Transverse colon (tissue), 4 donors: ENCODE measurements around the gene MEGF11. TPM values are rescaled to one million over a fixed set of nuclear protein-coding genes. Genes with fewer than 3 reads are reported as not detected.

ENCODE experiments used
- DNase-seq: peaks from one replicate; pipeline ENCODE4 v3.0.0-alpha.2; 2019
- H3K27ac ChIP-seq, 4 donors: fragments of 200-600 bp; sonication (generic); 2 replicates each; pipeline ENCODE4 v1.5.1; 2016 to 2018; ENCODE audit warnings: inconsistent platforms in 4 of 4
- H3K27me3 ChIP-seq: fragments of 200-600 bp; sonication (generic); 2 replicates; pipeline ENCODE4 v1.5.1; 2017; ENCODE audit warnings: inconsistent platforms
- H3K36me3 ChIP-seq, 4 donors: fragments of 200-600 bp; sonication (generic); 2 replicates each; pipeline ENCODE4 v1.5.1; 2017 to 2019; ENCODE audit warnings: inconsistent platforms in 4 of 4
- H3K4me1 ChIP-seq, 4 donors: fragments of 200-600 bp; sonication (generic); 2 replicates each; pipeline ENCODE4 v1.5.1; 2017 to 2020; ENCODE audit warnings: inconsistent platforms in 4 of 4
- H3K4me3 ChIP-seq, 4 donors: fragments of 200-600 bp; sonication (generic); 1 replicate in 1 of 4; 2 replicates in 3 of 4; pipeline versions ENCODE4 v1.5.1 to v1.6.1; 2017 to 2019; ENCODE audit warnings: inconsistent platforms in 4 of 4
- H3K9me3 ChIP-seq, 2 donors: fragments of 200-600 bp; sonication (generic); 2 replicates each; pipeline ENCODE4 v1.5.1; 2017 to 2019; ENCODE audit warnings: inconsistent platforms in 2 of 2
- CTCF ChIP-seq, 5 experiments: fragments of 200-600 bp in 3 of 5; fragments of 450-650 bp in 2 of 5; sonication (generic) in 3 of 5; IDR thresholded peaks; 1 replicate in 2 of 5; 2 replicates in 3 of 5; pipeline ENCODE4 v1.5.1; 2016 to 2017; ENCODE audit warnings: antibody characterized with exemption in 5 of 5, inconsistent platforms in 3 of 5, mild to moderate bottlenecking in 2 of 5, moderate library complexity in 1 of 5
- EP300 ChIP-seq: sonication (generic); formaldehyde crosslinking; IDR thresholded peaks from one replicate; pipeline ENCODE4 v1.6.1; 2017; ENCODE audit warnings: antibody characterized with exemption, low read depth
- POLR2A ChIP-seq: fragments of 450-650 bp; IDR thresholded peaks from one replicate; pipeline ENCODE4 v1.6.1; 2016; ENCODE audit warnings: antibody characterized with exemption, mild to moderate bottlenecking, moderate library complexity
- POLR2AphosphoS5 ChIP-seq, 3 donors: sonication (generic); formaldehyde crosslinking; IDR thresholded peaks; one replicate each; pipeline ENCODE4 v1.6.1; 2016; ENCODE audit warnings: antibody characterized with exemption in 3 of 3
- WGBS, 2 donors: methylation state at CpG; one replicate each; pipeline ENCODE4 v1.1.5; 2018; ENCODE audit warnings: low coverage in 1 of 2; 5-methylcytosine and 5-hydroxymethylcytosine counted together
- in situ Hi-C, 4 donors: fragments of 200-750 bp; cut with MboI; loops; one replicate each; pipeline versions ENCODE4 v1.15.0 to v1.15.1; 2017; ENCODE audit warnings: low sequenced_read_pairs in 3 of 4, low pct_ligation_motif_present in 1 of 4, low pct_unique_long_range_greater_than_20kb in 1 of 4
- intact Hi-C: fragments of 100-400 bp; cut with DNase I; formaldehyde crosslinking; loops from one replicate; pipeline ENCODE4 v1.15.1; 2023; ENCODE audit warnings: low total_unique reads
- total RNA-seq, 4 donors: library from RNA; depleted of rRNA; stranded (reverse); fragments of >200 nt; gene quantifications; one replicate each; pipeline ENCODE4 v1.1.0, GENCODE V29; 2016

MEGF11 gene
- total RNA-seq, 4 donors from 2014 or later: 0.16 TPM; not detected in 3

DNA sequence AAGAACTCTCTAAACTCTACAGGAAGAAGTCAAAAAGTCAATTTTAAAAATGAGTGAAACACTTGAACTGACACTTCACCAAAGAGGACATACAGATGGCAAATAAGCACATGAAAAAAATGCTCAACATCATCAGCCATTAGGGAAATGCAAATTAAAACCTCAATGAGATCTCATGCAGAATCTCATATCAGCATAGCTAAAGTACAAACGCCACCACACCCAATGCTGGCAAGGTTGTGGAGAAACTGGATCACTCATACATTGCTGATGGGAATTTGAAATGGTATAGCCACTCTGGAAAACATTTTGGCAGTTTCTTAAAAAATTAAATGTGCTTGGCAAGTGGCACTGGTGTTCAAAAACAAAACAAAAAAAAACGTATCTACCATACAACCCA is 34.2 kb downstream of the MEGF11 start:
- 34 to 55% methylated on average over 2 of the region's 2 CpGs for WGBS, 2 donors

DNA sequence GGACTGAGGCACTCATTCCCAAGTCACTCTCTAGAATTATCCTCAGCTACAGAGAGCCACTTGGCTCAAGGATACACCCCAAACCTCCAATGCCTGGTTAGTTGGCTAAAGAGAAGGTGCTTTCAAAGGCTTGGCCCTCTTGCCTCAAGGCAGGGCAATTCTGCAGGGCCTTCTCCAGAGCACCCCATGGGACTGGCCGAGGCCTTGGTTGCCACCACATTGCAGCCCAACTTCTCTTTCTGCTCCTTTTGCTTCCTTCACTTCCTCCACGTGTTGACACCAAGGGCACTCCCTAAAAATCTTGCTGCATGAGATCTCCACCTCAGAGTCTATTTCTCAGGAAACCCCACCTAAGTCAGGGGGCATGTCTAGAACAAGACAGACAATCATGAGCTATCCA is 36.7 kb downstream of the MEGF11 start:
- intact Hi-C loops: no loop called here
- 57 to 80% methylated on average over 1 to 2 of the region's 2 CpGs for WGBS, 2 donors

More for the DNA sequence above, 34.2 kb downstream of the MEGF11 start:
- Histone ChIP-seq H3K9me3 (no peaks in the 10 kb centered on the region), H3K4me1 (no peaks in the 10 kb centered on the region), H3K27me3 (peaks cover 6% of the 10 kb centered on the region), H3K4me3 (no peak overlapping the region), H3K27ac (no peak overlapping the region), H3K36me3 (no peaks in the 10 kb centered on the region)
- intact Hi-C loops (no loop called here), in situ Hi-C loops (no loop called here)
- TF ChIP-seq POLR2A: no peak
- TF ChIP-seq POLR2AphosphoS5 (IDR thresholded peaks at IDR 0.05): no peak
- TF ChIP-seq CTCF (IDR thresholded peaks at IDR 0.05): no peak
- no peak for TF ChIP-seq EP300
- no peak for DNase-seq

DNA sequence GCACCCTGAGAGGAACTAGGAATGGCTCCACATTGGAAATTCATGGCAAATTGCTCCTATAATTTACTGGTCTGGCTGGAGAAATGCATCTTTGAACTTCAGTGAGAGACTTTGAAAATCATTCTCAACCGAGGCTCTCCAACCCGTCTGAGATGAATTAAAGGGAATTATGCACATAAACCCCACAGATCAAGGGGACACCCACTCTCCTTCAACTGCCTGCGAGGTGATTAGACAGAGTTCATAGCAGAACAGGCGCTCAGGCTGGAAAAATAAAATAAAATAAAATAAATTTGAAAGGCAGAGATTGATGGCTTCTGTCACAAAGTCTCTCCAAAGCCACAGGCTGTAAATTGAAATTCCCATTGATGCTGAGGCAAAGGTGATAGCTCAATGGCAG is 37.7 kb downstream of the MEGF11 start:
- WGBS, 2 donors: 74 to 93% methylated on average over 4 of the region's 4 CpGs
- H3K27ac ChIP-seq: no peak overlapping the region
- H3K4me1 ChIP-seq: no peaks in the 10 kb centered on the region
- no peaks in the 10 kb centered on the region for H3K9me3 ChIP-seq
- TF ChIP-seq EP300 (no peak), POLR2A (no peak), POLR2AphosphoS5 (IDR thresholded peaks at IDR 0.05) (no peak), CTCF (IDR thresholded peaks at IDR 0.05) (no peak)
- no peaks in the 10 kb centered on the region for H3K27me3 ChIP-seq
- no peak for DNase-seq
- intact Hi-C loops (no loop called here), in situ Hi-C loops (no loop called here)
- no peak overlapping the region for H3K4me3 ChIP-seq
- no peaks in the 10 kb centered on the region for H3K36me3 ChIP-seq

More for the DNA sequence above, 36.7 kb downstream of the MEGF11 start:
- Histone ChIP-seq H3K4me3 (no peak overlapping the region), H3K27ac (no peak overlapping the region), H3K4me1 (no peaks in the 10 kb centered on the region), H3K27me3 (no peaks in the 10 kb centered on the region), H3K9me3 (no peaks in the 10 kb centered on the region), H3K36me3 (no peaks in the 10 kb centered on the region)
- TF ChIP-seq POLR2AphosphoS5 (IDR thresholded peaks at IDR 0.05) (no peak), CTCF (IDR thresholded peaks at IDR 0.05) (no peak), EP300 (no peak), POLR2A (no peak)
- DNase-seq: no peak
- in situ Hi-C loops: no loop called here

DNA sequence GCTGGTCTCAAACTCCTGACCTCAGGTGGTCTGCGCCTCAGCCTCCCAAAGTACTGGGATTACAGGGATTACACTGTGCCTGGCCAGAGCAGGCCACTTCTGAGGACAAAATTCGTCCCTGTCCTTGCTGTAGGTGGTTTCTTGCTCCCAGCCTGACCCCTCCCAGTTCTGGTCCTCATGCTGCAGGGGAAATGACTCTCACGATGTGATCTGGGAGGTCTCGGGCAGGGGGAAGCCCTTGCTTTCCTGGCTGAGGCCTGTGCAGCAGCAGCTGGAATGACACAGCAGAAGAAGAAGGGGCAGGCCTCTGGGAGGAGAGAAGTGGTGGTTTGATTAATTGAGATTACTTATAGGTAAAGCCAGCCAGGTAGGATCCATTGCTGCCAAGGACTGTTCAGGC is 39.3 kb downstream of the MEGF11 start:
- in situ Hi-C loops: no loop called here
- no peak for DNase-seq
- H3K27ac ChIP-seq: no peak overlapping the region

More for the DNA sequence above, 39.3 kb downstream of the MEGF11 start:
- H3K27me3 ChIP-seq: no peaks in the 10 kb centered on the region
- H3K4me1 ChIP-seq: no peaks in the 10 kb centered on the region
- 75% methylated on average over 4 of the region's 4 CpGs; no CpG with 5 or more reads in 1 of the 2 donors for WGBS, 2 donors
- no peaks in the 10 kb centered on the region for H3K9me3 ChIP-seq
- H3K4me3 ChIP-seq: no peak overlapping the region
- TF ChIP-seq CTCF (IDR thresholded peaks at IDR 0.05): no peak
- TF ChIP-seq POLR2A: no peak
- no peaks in the 10 kb centered on the region for H3K36me3 ChIP-seq
- intact Hi-C loops: no loop called here
